Psoas muscle (tissue), 8 donors: ENCODE measurements around the gene DZIP1. TPM values are rescaled to one million over a fixed set of nuclear protein-coding genes. Genes with fewer than 3 reads are reported as not detected.

Experiments used
- ATAC-seq, 4 donors: fragments of 200-7000 bp; cut with Tn5 transposase; one replicate each; pipeline ENCODE4 v1.9.1; 2020; ENCODE audit warnings: moderate library complexity in 3 of 4, mild to moderate bottlenecking in 2 of 4
- DNase-seq, 2 donors: peaks; one replicate each; pipeline ENCODE4 v3.0.0-alpha.2; 2020
- H3K27ac ChIP-seq: fragments of 200-600 bp; one replicate; pipeline ENCODE4 v1.8.0; 2022
- H3K27me3 ChIP-seq, 3 donors: fragments of 200-600 bp in 1 of 3; one replicate each; pipeline versions ENCODE4 v1.6.1 to v1.8.0; 2013 to 2022; ENCODE audit warnings: low read length in 2 of 3, mild to moderate bottlenecking in 2 of 3, moderate library complexity in 1 of 3; ENCODE audit not compliant: insufficient read depth in 3 of 3
- H3K36me3 ChIP-seq, 2 donors: fragments of 200-600 bp in 1 of 2; one replicate each; pipeline versions ENCODE4 v1.6.1 to v1.8.0; 2013 to 2022; ENCODE audit warnings: low read depth in 1 of 2, mild to moderate bottlenecking in 1 of 2, moderate library complexity in 1 of 2; ENCODE audit not compliant: insufficient read depth in 1 of 2
- H3K4me1 ChIP-seq: fragments of 200-600 bp; one replicate; pipeline ENCODE4 v1.8.0; 2022
- H3K4me3 ChIP-seq: fragments of 200-600 bp; one replicate; pipeline ENCODE4 v1.8.0; 2022; ENCODE audit warnings: mild to moderate bottlenecking
- H3K9me3 ChIP-seq: fragments of 200-600 bp; one replicate; pipeline ENCODE4 v1.8.0; 2022
- WGBS, 3 donors: extraction: QIAGEN DNeasy Blood & Tissue Kit; methylation state at CpG; one replicate each; pipeline versions ENCODE4 v1.1.6 to v1.1.7; 2013; 5-methylcytosine and 5-hydroxymethylcytosine counted together
- intact Hi-C, 2 donors: fragments of 100-400 bp; cut with DNase I; formaldehyde crosslinking; loops; one replicate each; pipeline versions ENCODE4 v1.11.0 to v1.14.2; 2022
- polyA plus RNA-seq, 3 donors: library from polyadenylated mRNA; stranded (reverse); fragments of 200-250 nt; gene quantifications; one replicate each; pipeline ENCODE4 v1.2.3, GENCODE V29; 2013
- total RNA-seq, 4 donors: library from RNA; stranded (reverse); fragmentation: NEBNext Ultra II Directional in 2 of 4; extraction: Animal tissue kit (Norgen Biotek cat#: 25700) in 2 of 4; gene quantifications; one replicate each; pipeline versions ENCODE4 v1.2.1 to v1.2.4, GENCODE V29; 2021 to 2023
- TF ChIP-seq, protein P1 (sequence below): fragments of 200-600 bp; IDR thresholded peaks from one replicate; pipeline ENCODE4 v1.8.0; 2022; ENCODE audit warnings: antibody characterized with exemption
- donor health status: healthy with polysubstance abuse.
- donor health status: DM: no; HTN: no; CAD: no; lungs with moderate emphysema.
- donor health status: Bipolar disorder and iron deficiency.
- donor health status: healthy.
- donor health status: DM: yes; HTN: yes; CAD: no.
- donor health status: DM: no; HTN: no; CAD: no.
- donor health status: DM: no; HTN: no; CAD: no.
- donor health status: DM: yes; HTN: yes; CAD: no.

DZIP1 gene
- total and polyA plus RNA-seq, 7 donors: 0.70 to 2.9 (median 1.8) TPM

DNA sequence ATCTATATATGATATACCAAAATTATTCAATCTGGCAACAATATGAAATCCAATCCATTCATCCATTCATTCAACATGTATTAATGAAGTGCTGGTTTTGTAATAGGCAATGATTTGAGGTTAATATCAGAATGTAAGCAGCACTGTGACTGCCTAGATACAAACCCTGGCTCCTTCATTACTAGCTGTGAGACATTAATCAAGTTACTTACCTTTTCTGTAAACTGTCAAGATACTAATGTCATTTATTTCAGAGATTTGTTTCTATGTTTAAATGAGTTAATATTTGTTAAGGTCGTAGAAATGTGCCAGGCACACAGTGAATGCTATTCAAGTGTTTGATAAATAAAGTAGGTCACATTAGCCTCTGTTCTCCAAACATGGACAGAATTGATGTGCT is 51.0 kb downstream of the DZIP1 start:
- Histone ChIP-seq H3K9me3 (no peaks in the 10 kb centered on the region), H3K27ac (no peak overlapping the region), H3K4me1 (no peaks in the 10 kb centered on the region), H3K27me3 (no peaks in the 10 kb centered on the region), H3K4me3 (no peak overlapping the region), H3K36me3 (peaks cover 0 to 5% of the 10 kb centered on the region in 2 donors)
- ATAC-seq: no peak
- intact Hi-C loops: no loop called here
- no peak for DNase-seq
- TF ChIP-seq, protein P1, sequence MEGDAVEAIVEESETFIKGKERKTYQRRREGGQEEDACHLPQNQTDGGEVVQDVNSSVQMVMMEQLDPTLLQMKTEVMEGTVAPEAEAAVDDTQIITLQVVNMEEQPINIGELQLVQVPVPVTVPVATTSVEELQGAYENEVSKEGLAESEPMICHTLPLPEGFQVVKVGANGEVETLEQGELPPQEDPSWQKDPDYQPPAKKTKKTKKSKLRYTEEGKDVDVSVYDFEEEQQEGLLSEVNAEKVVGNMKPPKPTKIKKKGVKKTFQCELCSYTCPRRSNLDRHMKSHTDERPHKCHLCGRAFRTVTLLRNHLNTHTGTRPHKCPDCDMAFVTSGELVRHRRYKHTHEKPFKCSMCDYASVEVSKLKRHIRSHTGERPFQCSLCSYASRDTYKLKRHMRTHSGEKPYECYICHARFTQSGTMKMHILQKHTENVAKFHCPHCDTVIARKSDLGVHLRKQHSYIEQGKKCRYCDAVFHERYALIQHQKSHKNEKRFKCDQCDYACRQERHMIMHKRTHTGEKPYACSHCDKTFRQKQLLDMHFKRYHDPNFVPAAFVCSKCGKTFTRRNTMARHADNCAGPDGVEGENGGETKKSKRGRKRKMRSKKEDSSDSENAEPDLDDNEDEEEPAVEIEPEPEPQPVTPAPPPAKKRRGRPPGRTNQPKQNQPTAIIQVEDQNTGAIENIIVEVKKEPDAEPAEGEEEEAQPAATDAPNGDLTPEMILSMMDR: no peak
- WGBS, 3 donors: 63 to 72% (median 66%) methylated on average over 1 of the region's 1 CpG

DNA sequence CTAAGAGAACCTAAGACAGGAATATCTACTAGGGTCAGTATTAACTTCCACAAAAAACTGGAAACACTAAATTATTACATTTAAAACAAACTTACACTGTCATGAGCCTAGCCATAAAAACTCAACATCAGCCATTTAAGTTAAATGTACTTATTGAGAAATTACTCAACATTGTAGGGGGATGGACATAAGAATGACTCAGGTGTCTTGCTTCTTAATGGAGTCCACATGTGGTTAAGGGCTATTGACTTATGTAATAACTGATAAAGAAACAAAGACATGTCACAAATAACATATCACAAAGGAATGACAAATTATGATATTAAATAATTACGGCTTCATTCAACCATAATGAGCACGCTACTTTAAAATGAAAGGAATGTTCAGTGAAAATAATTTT is 55.8 kb downstream of the DZIP1 start:
- intact Hi-C loops: no loop called here
- TF ChIP-seq, protein P1: no peak
- Histone ChIP-seq H3K27me3 (no peaks in the 10 kb centered on the region), H3K4me1 (no peaks in the 10 kb centered on the region), H3K36me3 (peaks cover 0 to 11% of the 10 kb centered on the region in 2 donors), H3K27ac (no peak overlapping the region), H3K9me3 (no peaks in the 10 kb centered on the region), H3K4me3 (no peak overlapping the region)
- WGBS, 3 donors: 97 to 99% (median 99%) methylated on average over 2 of the region's 2 CpGs
- DNase-seq: no peak
- ATAC-seq: no peak

DNA sequence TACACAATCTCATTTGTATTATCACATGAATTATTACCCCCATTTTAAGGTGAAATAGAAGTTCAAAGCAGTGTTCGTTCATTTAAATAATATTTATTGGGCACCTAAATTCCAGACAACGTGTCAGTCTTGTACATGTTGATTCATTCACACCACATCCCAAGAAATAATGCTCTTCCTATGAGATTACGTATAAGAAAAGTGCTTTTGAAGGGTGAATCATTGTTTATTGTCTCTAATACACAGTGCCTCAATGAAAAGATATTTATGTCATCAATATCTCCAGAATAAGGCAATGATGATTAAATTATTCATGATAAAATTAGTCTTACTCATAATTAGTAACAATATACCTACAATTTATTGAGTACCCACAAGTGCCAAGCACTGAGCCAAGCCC is 56.4 kb downstream of the DZIP1 start:
- intact Hi-C loops: no loop called here
- 90 to 93% (median 91%) methylated on average over 3 of the region's 3 CpGs for WGBS, 3 donors

DNA sequence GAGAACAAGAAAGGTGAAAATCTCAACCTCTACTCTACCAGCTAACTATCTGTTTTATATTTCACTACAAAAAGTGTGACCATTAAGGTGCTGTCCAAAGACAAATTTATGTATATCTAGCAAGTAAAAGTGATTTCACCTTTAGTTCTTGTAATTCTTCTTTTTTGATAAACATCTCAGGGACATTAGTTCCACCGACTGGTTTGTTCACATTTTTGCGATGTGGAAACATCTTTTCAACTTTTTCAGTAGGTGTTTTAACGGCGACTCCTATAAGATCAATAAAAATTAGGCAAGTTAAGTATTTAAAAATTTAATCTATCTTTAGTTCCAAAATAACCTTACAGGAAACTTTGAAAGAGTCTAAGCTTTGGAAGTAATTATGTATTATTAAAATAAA is 58.6 kb downstream of the DZIP1 start:
- intact Hi-C loops: no loop called here
- WGBS, 3 donors: 95 to 99% (median 96%) methylated on average over 4 of the region's 4 CpGs
- H3K36me3 ChIP-seq: peaks cover 0 to 18% of the 10 kb centered on the region in 2 donors
- H3K9me3 ChIP-seq: no peaks in the 10 kb centered on the region
- DNase-seq (no peak), ATAC-seq (no peak)
- H3K27ac ChIP-seq: no peak overlapping the region
- TF ChIP-seq, protein P1: no peak
- H3K4me1 ChIP-seq: no peaks in the 10 kb centered on the region
- H3K4me3 ChIP-seq: no peak overlapping the region
- no peaks in the 10 kb centered on the region for H3K27me3 ChIP-seq

More for the DNA sequence above, 56.4 kb downstream of the DZIP1 start:
- ATAC-seq (no peak), DNase-seq (no peak)
- Histone ChIP-seq H3K27ac (no peak overlapping the region), H3K9me3 (no peaks in the 10 kb centered on the region), H3K4me3 (no peak overlapping the region), H3K27me3 (no peaks in the 10 kb centered on the region), H3K4me1 (no peaks in the 10 kb centered on the region), H3K36me3 (peaks cover 0 to 11% of the 10 kb centered on the region in 2 donors)
- TF ChIP-seq, protein P1: no peak

DNA sequence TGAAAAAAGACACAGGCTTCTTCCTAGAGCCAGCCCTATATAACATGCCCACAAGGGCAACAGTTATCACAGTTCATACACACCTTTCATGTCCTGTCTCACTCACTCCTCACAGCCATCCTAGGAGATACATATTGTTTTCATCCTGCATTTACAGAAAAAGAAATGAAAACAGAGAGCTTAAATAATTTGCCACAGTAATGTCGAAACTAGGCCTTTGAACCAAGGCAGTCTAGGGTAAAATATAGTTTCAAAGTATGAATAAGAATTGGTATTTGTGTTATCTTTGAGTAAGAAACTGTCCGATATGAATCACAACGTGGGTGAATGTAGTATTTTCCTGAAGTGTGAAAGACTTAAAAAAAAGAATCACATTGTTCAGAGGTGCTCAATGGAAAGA is 65.2 kb downstream of the DZIP1 start:
- Histone ChIP-seq H3K9me3 (no peaks in the 10 kb centered on the region), H3K36me3 (peaks cover 0 to 7% of the 10 kb centered on the region in 2 donors), H3K4me3 (no peak overlapping the region), H3K4me1 (no peaks in the 10 kb centered on the region), H3K27ac (no peak overlapping the region), H3K27me3 (no peaks in the 10 kb centered on the region)
- WGBS, 3 donors: 89 to 93% (median 91%) methylated on average over 3 of the region's 3 CpGs
- ATAC-seq (no peak), DNase-seq (no peak)
- intact Hi-C loops: no loop called here
- TF ChIP-seq, protein P1: no peak
